PC-9 (cell line): ENCODE measurements around the gene PAM. TPM values are rescaled to one million over a fixed set of nuclear protein-coding genes. Genes with fewer than 3 reads are reported as not detected.
"Not testable (repeated sequence)": the region's sequence is repeated elsewhere in the genome, so short reads cannot be mapped to it uniquely, and the experiment has no call there.

Experiments
- BruUV-seq: library from RNA; stranded (reverse); fragments of 400-500 nt; replicated peaks from 2 replicates; lab custom pipeline; 2021; lab: Mats Ljungman, UMichigan
- CTCF ChIA-PET: fragments of 300-600 bp; sonication (Branson Sonifier 250); formaldehyde crosslinking; loops from one replicate; lab custom pipeline; 2022; ENCODE audit warnings: antibody characterized with exemption; lab: Charles Lee
- POLR2A ChIA-PET: fragments of 300-600 bp; sonication (Branson Sonifier 250); formaldehyde crosslinking; loops from one replicate; lab custom pipeline; 2022; ENCODE audit warnings: antibody characterized with exemption; ENCODE audit not compliant: unreplicated experiment; lab: Charles Lee
- DNase-seq, 2 experiments: peaks; one replicate each; pipeline versions ENCODE4 v3.0.0 to v3.0.0-alpha.2; 2015 to 2022; ENCODE audit warnings: mixed read lengths in 1 of 2
- H2AFZ ChIP-seq: fragments of 200-600 bp; sonication (generic); 2 replicates; pipeline ENCODE4 v1.8.1; 2017; ENCODE audit warnings: antibody characterized with exemption
- H3F3A ChIP-seq: fragments of 200-600 bp; sonication (generic); 2 replicates; pipeline ENCODE4 v1.8.1; 2017; ENCODE audit warnings: antibody characterized with exemption, mild to moderate bottlenecking, low read depth; ENCODE audit not compliant: insufficient read depth
- H3K27ac ChIP-seq: fragments of 200-600 bp; sonication (generic); 2 replicates; pipeline ENCODE4 v1.6.1; 2016; ENCODE audit warnings: mixed run types
- H3K27me3 ChIP-seq: fragments of 200-600 bp; sonication (generic); 2 replicates; pipeline ENCODE4 v1.6.1; 2016; ENCODE audit warnings: low read depth, mixed run types; ENCODE audit not compliant: insufficient read depth
- H3K36me3 ChIP-seq: fragments of 200-600 bp; sonication (generic); 2 replicates; pipeline ENCODE4 v1.6.1; 2016; ENCODE audit warnings: low read depth, mixed run types
- H3K4me1 ChIP-seq: fragments of 200-600 bp; sonication (generic); replicated peaks from 2 replicates; pipeline ENCODE4 v1.6.1; 2016; ENCODE audit warnings: mixed run types; ENCODE audit not compliant: insufficient read depth
- H3K4me2 ChIP-seq: fragments of 200-600 bp; sonication (generic); 2 replicates; pipeline ENCODE4 v1.6.1; 2017; ENCODE audit warnings: mixed run types
- H3K4me3 ChIP-seq: fragments of 200-600 bp; sonication (generic); 2 replicates; pipeline ENCODE4 v1.6.1; 2016; ENCODE audit warnings: mixed run types
- H3K79me2 ChIP-seq: fragments of 200-600 bp; sonication (generic); 2 replicates; pipeline ENCODE4 v1.6.1; 2017; ENCODE audit warnings: low read depth, mixed run types
- H3K9me2 ChIP-seq: fragments of 200-600 bp; sonication (generic); 2 replicates; pipeline ENCODE4 v1.8.1; 2017; ENCODE audit warnings: mild to moderate bottlenecking; ENCODE audit not compliant: insufficient read depth
- H3K9me3 ChIP-seq: fragments of 200-600 bp; sonication (generic); 2 replicates; pipeline ENCODE4 v1.8.1; 2016; ENCODE audit warnings: low read depth; ENCODE audit not compliant: insufficient read depth
- H4K20me1 ChIP-seq: fragments of 200-600 bp; sonication (generic); 2 replicates; pipeline ENCODE4 v1.8.1; 2017; ENCODE audit not compliant: insufficient read depth
- EZH2 ChIP-seq: fragments of 200-600 bp; sonication (generic); IDR thresholded peaks from 2 replicates; pipeline ENCODE4 v1.8.0; 2017; ENCODE audit warnings: antibody characterized with exemption, low read depth
- intact Hi-C: fragments of 100-400 bp; cut with micrococcal nuclease; formaldehyde crosslinking; loops from one replicate; pipeline ENCODE4 v1.10.0; 2022; ENCODE audit not compliant: unreplicated experiment
- total RNA-seq: library from RNA; stranded (reverse); gene quantifications from 2 replicates; pipeline ENCODE4 v1.2.3, GENCODE V29; 2021
- TF ChIP-seq, protein P1 (sequence below): fragments of 200-600 bp; sonication (generic); conservative IDR thresholded peaks from 2 replicates; pipeline ENCODE4 v1.6.1; 2017; ENCODE audit warnings: mixed run types, antibody characterized with exemption, mild to moderate bottlenecking, moderate library complexity

Gene PAM
- total RNA-seq, 1 experiment from 2014 or later: 88.4 TPM

DNA sequence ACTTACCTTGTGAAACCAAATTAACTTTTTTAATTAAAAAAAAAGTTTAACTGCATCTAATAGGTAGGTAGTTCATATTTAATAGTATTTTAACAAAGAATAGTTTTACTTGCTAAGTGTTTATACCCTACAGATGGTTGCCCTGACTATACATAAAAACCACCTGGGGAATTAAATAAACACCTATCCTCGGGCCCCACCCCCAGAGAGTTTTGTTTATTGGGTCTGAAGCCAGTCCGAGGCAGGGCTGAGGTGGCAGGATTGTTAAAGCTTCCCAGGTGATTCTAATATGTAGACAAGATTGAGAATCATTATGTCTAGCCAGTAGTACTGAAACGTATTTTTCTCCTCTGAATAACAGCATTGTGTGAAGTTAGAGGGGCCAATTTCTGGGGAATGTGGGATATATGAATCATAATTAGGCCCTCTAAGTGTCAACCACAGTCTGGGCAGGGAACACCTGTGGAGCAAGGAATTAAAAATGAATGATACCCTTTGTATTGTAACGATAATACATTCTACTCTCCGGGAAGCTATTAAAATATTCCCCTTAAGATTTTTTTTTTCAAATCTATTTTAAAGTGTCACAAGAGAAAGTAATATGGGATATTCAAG is 5.6 kb upstream of the PAM start:
- Histone ChIP-seq H3K9me3 (no peaks in the 10 kb centered on the region), H3K9me2 (no peaks in the 10 kb centered on the region), H3K27me3 (no peaks in the 10 kb centered on the region), H3K36me3 (no peaks in the 10 kb centered on the region), H2AFZ (no peak overlapping the region), H3K27ac (no peak overlapping the region), H3K4me3 (no peak overlapping the region), H3K79me2 (no peaks in the 10 kb centered on the region), H3F3A (no peaks in the 10 kb centered on the region), H3K4me2 (no peak overlapping the region), H3K4me1 (peaks cover 8% of the 10 kb centered on the region; the same call in 1 of the 2 replicates), H4K20me1 (no peaks in the 10 kb centered on the region)
- no TSS peak for BruUV-seq
- TF ChIP-seq, protein P1, sequence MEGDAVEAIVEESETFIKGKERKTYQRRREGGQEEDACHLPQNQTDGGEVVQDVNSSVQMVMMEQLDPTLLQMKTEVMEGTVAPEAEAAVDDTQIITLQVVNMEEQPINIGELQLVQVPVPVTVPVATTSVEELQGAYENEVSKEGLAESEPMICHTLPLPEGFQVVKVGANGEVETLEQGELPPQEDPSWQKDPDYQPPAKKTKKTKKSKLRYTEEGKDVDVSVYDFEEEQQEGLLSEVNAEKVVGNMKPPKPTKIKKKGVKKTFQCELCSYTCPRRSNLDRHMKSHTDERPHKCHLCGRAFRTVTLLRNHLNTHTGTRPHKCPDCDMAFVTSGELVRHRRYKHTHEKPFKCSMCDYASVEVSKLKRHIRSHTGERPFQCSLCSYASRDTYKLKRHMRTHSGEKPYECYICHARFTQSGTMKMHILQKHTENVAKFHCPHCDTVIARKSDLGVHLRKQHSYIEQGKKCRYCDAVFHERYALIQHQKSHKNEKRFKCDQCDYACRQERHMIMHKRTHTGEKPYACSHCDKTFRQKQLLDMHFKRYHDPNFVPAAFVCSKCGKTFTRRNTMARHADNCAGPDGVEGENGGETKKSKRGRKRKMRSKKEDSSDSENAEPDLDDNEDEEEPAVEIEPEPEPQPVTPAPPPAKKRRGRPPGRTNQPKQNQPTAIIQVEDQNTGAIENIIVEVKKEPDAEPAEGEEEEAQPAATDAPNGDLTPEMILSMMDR: no peak
- no peak for TF ChIP-seq EZH2
- intact Hi-C loops: loop anchor here (10.0 kb wide), 1 partner anchor 65 kb away; no protein-coding TSS in a partner anchor
- ChIA-PET CTCF (no interaction called here), POLR2A (no interaction called here)
- DNase-seq: no peak

DNA sequence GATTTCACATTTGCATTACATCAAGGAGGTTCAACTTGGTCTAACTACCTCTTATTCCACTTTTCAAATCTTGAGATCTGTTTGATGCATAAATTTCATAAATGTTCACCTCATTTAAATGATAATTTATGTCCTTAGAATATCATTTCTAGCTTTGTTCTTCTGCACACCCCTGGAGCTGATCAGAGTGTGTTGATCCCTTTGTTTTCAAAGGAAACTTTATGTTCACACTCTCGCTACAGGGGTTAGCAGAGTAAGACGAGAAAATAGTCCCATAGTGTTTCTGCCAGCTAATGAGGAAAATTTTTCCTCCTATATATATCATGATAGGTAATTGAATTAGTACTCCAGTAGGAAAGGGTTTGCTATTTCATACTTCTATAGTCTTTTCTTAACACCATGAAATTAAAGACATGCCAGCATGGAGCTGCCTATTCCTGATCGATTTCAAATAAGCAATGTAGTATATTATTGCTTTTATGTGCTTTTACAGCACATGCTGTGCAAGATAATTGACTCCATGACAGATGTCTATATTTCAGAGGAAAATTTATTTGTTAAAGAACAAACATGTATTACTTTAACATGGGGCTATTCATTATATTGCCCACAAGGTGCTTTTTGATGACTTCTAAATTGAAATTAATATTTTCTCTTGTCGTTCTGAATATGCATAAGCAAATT is 4.8 kb upstream of the PAM start:
- CTCF ChIA-PET: no interaction called here
- H3K4me2 ChIP-seq: no peak overlapping the region
- BruUV-seq: no TSS peak

DNA sequence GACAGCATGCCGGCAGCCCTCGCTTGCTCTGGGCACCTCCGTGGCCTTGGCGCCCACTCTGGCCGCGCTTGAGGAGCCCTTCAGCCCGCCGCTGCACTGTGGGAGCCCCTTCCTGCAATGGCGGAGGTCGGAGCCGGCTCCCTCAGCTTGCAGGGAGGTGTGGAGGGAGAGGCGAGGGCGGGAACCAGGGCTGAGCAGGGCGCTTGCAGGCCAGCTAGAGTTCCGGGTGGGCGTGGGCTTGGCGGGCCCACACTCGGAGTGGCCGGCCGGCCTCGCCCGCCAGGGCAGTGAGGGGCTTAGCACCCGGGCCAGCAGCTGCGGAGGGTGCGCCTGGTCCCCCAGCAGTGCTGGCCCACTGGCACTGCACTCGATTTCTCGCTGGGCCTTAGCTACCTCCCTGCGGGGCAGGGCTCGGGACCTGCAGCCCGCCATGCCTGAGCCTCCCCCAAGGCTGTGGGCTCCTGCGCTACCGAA is 3.2 kb upstream of the PAM start:
- H3K4me2 ChIP-seq, DNase-seq, POLR2A ChIA-PET, H2AFZ ChIP-seq, H3K79me2 ChIP-seq, H3K27me3 ChIP-seq, H3K36me3 ChIP-seq, H3K27ac ChIP-seq, BruUV-seq, H3K9me3 ChIP-seq, H3F3A ChIP-seq, H3K9me2 ChIP-seq, H4K20me1 ChIP-seq, H3K4me3 ChIP-seq: not testable (repeated sequence)
- CTCF ChIA-PET: interaction anchor here (0.6 kb wide), 1 partner anchor 8 kb away, joined by 3 read pairs; no protein-coding TSS in a partner anchor
- intact Hi-C loops: loop anchor here (10.0 kb wide), 1 partner anchor 67 kb away; no protein-coding TSS in a partner anchor
- H3K4me1 ChIP-seq: peaks cover 15% of the 10 kb centered on the region; the same call in 1 of the 2 replicates

More for the DNA sequence above, 4.8 kb upstream of the PAM start:
- Histone ChIP-seq H3K27ac (no peak overlapping the region), H3K4me1 (peaks cover 8% of the 10 kb centered on the region; the same call in 1 of the 2 replicates), H3K27me3 (no peaks in the 10 kb centered on the region), H3K9me2 (no peaks in the 10 kb centered on the region), H3K36me3 (no peaks in the 10 kb centered on the region), H3F3A (no peaks in the 10 kb centered on the region), H3K79me2 (no peaks in the 10 kb centered on the region), H3K4me3 (no peak overlapping the region), H3K9me3 (no peaks in the 10 kb centered on the region), H4K20me1 (no peaks in the 10 kb centered on the region), H2AFZ (no peak overlapping the region)
- TF ChIP-seq, protein P1: no peak
- TF ChIP-seq EZH2: no peak
- intact Hi-C loops: loop anchor here (10.0 kb wide), 1 partner anchor 65 kb away; no protein-coding TSS in a partner anchor
- no peak for DNase-seq
- POLR2A ChIA-PET: no interaction called here
